HG02610 (cell line): ENCODE data around the gene TRIM74.
A peak's percentile ranks its signal among the peaks of the same experiment; 100 is the strongest.
"Not testable (repeated sequence)": the region's sequence is repeated elsewhere in the genome, so short reads cannot be mapped to it uniquely, and the experiment has no call there.

Source experiments
- ATAC-seq: cut with Tn5 transposase; IDR thresholded peaks from one replicate; pipeline ENCODE4 v1.9.1; 2021; ENCODE audit warnings: mild to moderate bottlenecking, moderate library complexity; ENCODE audit not compliant: unreplicated experiment

TRIM74 gene

DNA sequence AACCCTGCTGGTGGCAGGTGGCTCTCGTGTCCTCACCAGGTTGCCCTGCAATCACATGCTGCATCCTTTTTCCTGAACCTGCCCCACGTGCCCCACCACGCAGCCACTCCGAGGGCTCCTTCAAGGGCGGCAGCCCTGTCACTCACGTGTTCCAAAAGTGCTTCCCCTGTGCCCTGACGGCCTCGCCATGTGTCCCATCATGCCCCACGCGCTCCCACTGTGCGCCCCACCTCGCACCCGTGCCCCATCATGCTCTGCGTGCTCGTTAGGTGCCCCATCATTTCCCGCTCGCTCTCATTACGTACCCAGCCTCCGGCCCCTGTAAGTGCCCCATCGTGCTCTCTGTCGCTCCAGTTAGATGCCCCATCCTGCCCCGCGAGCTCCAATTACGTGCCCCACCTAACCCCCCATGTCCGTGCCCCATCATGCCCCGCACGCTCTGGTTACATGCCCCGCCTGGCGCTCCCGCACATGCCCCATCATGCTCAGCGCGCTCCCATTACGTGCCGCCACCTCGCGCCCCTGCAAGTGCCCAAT lies at the start of gene TRIM74:
Gene TRIM74 (minus strand): TSS at position 487 of the 537 bp plus-strand sequence. CDS start 3,309 bp downstream, outside the sequence.
- not testable (repeated sequence) for ATAC-seq

DNA sequence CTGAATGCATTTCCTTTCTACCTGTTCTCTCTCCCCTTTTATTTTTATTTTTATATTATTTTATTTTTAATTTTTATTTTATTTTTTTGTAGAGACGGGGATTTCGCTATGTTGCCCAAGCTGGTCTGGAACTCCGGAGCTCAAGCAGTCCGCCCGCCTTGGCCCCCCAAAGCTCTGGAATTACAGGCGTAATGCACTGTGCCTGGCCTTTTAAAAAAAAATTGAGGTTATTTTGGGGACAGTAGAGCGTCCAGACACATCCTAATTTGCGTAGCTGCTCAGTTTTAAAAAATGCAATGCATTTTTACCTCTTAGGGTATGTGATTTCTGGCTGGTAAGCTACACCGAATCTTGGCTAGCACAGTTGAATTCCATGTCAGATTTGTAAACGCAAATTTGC lies 37.2 kb upstream of the TRIM74 start:
- ATAC-seq, result not testable (repeated sequence)

DNA sequence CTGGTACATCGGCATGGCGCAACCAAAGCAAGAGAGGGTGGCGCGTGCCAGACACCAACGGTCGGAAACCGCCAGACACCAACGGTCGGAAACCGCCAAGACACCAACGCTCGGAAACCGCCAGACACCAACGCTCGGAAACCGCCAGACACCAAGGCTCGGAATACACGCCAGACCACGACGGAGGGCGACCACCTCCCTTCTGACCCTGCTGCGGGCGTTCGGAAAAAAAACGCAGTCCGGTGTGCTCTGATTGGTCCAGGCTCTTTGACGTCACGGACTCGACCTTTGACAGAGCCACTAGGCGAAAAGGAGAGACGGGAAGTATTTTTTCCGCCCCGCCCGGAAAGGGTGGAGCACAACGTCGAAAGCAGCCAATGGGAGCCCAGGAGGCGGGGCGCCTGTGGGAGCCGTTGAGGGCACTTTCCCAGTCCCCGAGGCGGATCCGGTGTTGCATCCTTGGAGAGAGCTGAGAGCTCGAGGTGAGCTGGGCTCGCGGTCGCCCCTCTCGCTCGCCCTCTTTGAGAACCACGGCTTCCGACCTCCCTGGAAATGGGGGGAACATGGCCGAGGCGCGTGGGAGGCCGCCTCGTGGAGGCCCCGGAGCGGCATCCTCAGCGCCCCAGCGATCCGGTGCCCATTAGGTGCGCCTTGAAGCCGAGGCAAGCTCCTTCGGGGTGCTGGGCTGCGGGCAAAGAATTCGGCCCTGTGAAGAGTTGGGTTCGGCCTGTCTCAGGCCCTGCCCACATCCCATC lies 36.6 kb upstream of the TRIM74 start:
- peak; percentile 84 for ATAC-seq

DNA sequence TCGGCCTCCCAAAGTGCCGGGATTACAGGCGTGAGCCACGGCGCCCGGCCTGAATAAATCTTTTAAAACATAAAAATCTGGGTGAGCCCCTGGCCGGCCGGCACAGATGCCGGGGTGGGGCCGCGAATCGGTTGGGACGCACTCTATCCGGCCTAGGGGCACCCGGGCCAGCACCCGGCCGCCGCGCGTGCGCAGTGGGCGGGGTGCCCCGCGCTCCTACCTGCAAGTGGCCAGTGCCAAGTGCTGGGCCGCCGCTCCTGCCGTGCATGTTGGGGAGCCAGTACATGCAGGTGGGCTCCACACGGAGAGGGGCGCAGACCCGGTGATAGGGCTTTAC lies 36.1 kb upstream of the TRIM74 start:
- ATAC-seq, result peak; percentile 76

DNA sequence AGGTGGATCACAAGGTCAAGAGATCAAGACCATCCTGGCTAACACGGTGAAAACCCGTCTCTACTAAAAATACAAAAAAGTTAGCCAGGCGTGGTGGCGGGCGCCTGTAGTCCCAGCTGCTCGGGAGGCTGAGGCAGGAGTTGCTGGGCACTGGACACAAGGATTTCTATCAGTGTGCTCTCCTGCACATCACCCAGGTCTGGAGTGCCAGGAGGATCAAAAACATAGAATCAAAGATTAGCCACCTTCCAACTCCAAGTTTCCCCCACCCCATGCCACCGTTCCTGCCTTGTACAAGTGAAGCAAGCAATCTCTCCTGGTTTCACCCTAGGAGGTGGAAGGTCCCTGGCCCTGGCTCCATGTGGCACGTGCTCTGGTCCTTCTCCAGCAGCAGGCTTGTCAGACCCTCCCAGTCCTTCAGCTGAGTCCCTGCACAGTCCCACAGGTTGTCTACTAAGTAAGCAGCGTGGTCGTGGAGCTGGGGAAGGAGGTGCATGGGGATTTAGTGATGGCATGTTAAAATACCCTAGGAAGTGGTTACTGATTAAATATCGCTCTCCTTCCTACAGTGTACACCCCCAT lies 28.7 kb upstream of the TRIM74 start:
- not testable (repeated sequence) for ATAC-seq

DNA sequence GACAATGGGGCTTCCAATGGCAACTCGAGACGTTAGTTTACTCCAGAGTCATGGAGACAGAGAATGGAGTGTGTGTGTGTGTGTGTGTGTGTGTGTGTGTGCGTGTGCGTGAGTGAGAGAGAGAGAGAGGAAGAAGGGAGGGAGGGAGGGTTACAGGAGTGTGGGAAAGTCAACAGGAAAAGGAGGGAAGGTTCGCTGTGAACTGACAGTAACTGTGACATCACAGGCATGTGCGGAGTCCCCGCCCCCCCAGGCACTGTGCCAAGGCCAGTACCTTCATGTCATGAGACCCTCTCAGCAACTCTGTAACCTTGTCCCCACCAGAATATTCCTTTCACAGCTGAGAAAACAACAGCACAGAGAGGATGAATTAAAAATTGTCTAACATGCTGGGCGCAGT lies 28.2 kb upstream of the TRIM74 start:
- not testable (repeated sequence) for ATAC-seq

DNA sequence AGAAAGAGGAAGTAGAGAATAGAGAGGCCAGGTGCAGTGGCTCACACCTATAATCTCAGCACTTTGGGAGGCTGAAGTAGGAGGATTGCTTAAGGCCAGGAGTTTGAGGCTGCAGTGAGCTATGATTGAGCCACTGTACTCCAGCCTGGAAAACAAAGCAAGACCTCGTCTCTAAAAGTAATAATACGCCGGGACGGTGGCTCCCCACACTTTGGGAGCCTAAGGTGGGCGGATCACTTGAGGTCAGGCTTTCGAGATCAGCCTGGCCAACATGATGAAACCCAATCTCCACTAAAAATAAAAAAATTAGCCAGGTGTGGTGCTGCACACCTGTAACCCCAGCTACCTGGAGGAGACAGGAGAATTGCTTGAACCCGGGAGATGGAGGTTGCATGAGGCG lies 26.2 kb upstream of the TRIM74 start:
- ATAC-seq, result not testable (repeated sequence)

DNA sequence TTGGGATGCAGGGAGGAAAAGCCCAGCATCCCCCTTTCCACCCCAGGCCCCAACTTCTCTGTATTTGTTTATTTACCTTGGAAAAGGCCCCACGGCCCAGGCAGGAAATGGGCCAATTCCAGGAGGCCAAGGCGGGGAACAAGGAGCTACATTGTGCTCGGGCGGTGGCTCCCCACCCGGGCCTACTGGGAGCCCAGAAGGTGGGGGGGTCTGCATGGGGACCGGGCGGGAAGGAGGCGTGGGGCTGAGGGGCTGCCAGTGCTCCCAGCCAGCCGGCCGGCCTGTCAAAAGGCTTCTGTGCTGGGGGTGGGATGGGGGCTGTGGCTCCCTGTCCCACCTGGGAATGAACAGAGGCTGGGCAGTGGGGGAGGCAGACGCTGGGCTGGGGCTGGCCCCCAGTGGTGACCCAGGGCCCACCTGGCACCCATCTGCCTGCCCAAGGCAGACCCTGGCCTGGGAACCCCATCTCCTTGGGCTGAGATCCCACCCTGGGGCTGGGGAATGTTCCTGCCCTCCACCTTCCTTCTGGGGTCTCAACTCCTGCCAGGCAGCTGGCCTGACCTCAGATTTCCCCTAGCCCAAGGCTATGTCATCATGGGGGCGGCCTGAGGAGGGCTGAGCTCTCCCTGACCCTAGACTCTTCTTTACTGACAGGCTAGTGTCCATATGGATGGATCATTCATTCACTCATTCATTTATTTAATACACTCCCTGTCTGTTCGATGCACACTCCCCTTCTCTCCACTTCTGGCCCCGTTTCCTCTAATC lies 21.1 kb upstream of the TRIM74 start:
- not testable (repeated sequence) for ATAC-seq

DNA sequence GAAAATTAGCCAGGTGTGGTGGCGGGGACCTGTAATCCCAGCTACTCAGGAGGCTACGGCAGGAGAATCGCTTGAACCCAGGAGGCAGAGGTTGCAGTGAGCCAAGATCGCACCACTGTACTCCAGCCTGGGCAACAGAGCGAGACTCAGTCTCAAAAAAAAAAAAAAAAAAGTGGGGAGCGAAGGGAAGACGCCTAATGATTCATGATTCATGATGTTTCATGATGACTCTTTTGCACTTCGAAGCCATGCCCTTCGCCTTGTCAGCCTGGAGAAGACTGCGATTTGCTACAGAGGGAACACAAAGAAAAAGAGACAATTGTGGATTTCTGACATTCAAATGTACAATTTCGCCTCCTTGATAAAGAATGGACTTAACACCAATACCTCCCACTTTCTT lies 12.8 kb upstream of the TRIM74 start:
- not testable (repeated sequence) for ATAC-seq

DNA sequence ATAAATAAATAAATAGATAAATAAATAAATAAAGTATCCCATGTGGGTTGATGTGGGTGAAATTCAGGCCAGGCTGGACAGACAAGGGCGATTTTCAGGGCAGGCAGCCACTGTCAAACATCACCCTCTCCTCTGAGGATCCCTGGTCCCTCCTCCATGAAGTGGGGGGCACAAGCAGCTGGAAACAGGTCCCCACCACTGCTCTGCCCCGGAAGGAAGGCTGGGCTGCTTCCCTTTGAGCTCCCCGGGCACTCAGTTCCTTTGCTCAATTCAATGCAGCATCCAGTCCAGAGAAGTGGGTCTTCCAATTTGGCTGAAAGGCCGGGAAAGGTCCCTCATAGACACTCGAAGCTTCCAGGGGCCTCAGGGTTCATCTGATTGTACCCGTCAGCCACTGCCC lies 11.1 kb upstream of the TRIM74 start:
- not testable (repeated sequence) for ATAC-seq

DNA sequence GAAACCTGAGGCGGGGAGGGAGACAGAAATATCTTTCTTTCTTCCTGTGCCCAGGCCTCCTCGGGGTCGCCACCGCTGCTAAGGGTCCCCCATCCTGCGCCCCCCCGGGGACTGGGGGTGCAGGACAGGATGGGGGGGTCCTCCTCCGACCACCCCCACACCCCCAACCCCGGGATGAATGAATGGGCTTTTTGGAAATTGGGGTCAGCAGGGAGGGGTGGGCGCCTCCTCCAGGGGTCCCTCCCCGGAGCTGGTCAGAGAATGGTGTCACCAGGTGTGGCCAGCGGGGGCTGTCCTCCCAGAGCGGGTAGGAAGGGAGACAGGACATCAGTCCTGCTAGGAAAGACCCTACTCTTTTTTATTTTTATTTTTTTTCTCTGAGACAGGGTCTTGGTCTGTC lies 7.2 kb upstream of the TRIM74 start:
- not testable (repeated sequence) for ATAC-seq

DNA sequence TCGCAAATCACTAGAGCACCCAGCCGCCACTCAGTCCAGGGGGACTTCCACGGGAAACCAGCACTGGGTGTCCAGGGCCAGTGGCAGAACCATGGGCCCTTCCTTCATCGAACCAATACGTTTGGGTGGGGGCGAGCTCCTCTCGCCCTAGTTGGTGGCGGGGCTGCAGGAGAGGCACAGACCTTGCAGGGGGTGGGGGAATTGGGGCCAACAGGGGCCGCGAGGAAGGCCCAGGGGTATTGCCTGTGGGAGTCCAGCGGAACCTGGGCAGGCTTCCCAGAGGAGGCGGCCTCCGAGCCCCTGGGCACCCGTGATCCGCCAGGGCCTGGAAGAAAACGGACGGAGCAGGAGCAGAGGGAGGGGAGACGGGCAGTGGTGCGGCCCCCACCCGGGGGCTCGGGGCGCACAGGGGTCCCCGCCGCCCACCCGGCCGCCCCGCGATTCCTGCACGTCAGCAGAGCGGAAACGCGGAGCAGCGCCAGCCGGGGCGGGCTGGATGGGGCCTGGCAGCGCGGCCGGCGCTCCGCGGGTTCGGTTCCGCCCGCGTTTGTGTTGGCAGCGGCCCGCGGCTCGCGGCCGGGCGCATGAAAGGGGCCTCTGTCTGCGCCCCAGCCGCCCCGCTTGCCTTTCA lies 6.5 kb upstream of the TRIM74 start:
- not testable (repeated sequence) for ATAC-seq

DNA sequence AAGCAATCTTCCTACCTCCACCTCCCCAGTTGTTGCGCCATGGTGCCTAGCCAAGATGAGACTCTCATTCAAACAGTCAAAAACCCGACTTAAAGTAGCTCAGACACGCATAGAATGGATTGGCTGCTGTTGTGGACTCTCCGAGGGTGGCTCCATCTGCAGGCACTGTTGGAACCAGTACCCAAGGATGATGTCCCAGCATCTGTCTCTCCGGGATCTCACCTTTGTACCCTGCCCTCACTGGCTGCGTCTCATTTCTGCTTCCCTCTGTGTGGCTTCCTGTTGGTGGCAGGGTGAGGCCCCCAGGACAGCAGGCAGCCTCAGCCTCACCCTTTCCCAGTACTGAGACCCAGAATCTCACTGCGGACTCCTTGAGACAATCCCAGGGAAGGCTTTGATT lies 5.5 kb upstream of the TRIM74 start:
- ATAC-seq, result not testable (repeated sequence)

DNA sequence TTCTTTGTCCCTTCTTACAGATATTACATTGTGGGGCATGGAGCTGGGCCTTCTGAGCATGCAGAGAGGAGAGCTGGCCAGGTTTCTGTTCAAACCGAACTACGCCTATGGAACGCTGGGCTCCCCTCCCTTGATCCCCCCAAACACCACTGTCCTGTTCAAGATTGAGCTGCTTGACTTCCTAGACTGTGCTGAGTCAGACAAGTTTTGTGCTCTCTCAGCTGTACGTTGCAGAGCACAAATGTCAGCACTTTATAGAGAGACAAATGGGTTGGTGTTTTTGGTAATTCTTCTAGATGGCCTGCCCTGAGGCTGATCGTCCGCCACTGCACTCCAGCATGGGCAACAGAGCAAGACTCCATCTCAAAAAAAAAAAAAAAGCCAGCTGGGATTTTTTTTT lies 2.2 kb upstream of the TRIM74 start:
- ATAC-seq, result not testable (repeated sequence)

DNA sequence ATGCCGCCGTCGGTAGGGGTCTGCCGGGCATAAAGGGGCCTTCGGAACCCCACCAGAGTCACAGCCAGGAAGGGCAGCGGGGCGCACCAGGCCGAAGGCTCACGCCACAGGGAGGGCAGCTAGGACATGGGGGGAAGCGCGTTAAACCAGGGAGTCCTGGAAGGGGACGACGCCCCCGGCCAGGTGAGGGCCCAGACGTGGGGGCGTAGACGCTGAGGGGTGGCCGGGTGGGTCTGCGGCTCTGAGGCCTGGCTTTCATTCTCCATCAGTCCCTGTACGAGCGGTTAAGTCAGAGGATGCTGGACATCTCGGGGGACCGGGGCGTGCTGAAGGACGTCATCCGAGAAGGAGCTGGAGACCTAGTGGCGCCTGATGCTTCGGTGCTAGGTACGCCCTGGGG lies 422 bp upstream of the TRIM74 start:
- not testable (repeated sequence) for ATAC-seq

DNA sequence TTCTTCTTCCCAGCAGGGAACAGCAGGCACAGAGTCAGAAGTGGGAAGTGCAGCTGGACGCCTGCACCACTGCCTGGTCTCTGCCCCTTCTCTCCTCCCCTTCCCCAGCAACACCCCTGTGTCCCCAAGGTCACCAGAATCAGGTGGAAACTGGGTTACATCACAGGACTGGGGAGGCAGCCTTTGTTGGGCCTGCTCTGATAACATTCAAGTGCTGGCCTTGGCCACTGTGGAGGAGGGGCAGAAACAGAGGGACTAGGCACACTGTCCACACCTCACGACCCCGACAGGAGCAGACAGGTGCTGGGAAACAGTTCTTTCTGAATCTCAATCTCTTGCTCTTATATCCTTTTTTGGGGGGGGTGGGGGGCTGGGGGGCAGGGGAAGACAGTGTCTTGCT lies 2.4 kb downstream of the TRIM74 start:
- ATAC-seq, result not testable (repeated sequence)

DNA sequence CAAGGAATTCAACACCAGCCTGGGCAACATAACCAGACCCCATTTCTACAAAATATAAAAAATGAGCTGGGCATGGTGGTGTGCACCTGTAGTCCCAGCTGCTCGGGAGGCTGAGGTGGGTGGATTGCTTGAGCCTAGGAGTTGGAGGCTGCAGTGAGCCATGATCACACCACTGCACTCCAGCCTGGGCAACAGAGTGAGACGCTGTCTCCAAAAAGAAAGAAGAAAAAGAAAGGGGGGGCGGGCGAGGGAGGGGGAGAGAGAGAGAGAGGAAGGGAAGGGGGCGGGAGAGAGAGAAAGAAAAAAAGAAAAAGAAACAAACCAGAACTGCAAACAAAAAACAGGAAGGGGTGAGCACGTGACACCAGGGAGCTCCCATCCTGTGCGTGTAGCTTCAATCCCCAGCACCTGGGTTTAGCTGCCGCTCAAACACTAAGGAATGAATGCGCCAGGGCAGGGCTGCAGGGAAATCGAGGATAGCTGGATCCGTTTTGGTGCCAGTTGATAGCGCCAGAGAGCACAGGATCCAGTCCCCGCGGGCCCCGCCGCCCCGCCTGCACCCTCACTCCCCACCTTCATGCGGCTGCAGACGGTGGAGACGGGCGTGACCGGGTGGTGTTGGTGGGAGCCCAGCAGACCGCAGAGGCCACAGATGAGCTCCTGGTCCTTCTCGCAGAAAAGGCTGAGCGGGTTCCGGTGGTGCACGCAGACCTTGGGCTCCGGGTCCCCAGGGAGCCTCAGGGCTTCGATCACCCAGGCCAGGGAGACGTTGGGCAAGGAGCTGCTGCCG lies 3.9 kb downstream of the TRIM74 start:
- ATAC-seq, result not testable (repeated sequence)

DNA sequence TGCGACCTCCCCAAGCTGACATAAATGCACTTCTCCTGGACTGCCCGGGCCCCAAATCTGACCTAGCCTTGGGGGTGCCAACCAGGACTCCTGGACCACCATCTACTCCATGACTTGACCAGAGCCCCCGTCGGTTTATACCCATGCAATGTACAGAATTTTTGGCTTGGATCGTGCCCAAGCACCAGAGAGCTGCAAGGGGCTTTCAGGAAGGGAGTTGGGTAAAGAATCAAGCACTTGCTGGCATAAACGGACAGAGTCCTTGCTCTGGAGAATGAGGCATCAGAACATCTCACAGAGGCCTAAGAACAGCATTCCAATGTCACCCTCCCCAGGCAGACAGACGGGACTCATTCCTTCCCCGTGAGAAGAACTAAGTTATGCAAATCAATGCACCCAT lies 6.2 kb downstream of the TRIM74 start:
- ATAC-seq, result not testable (repeated sequence)

DNA sequence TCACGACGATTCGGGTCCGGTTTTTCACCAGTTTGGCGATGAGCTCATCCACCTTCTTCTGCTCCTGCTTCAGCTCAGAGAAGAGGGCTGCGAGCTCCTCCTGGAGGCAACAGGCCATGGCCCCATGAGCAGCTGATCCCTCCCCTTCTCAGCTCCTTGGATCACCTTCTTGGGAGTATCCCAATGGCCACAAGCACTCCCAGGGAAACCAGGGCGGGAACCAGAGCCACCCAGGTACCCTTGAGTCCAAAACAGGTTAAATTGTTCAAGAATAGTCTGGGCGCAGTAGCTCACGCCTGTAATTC lies 8.0 kb downstream of the TRIM74 start:
- ATAC-seq, result not testable (repeated sequence)

DNA sequence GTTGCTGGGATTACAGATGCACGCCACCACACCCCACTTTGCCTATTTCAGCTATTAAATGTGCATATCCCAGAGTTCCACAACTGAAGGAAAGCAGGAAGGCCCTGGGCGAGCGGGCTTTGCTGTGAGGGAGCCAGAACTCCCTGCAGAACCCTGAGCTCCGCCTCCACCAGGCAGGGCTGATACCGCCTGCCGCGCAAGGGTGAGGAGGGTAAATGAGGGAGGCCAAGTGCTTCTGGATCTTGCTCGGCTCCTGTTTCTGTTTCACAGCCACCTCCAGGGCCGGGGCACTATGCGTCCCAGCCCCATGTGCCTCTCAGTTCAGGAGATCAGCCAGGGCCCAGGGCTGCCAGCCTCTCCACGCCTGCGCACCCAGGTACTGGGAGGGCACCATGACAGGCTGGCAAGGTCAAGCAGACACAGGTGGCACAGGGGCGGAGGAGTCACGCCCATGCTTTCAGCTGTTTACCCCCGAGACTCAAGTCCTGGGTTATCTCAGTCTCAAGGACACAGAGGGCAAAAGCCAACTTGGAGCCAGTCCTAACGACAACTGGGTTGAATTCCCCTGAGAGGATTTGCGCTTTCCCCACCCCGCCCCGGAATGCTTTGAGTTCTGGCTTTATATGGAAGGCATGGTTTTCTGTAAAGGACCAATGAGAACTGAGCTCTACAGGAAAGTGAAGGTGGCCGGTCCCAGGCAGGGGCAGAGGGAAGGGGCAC lies 8.5 kb downstream of the TRIM74 start:
- ATAC-seq, result not testable (repeated sequence)
